ENCODE data around the gene MITF.

Gene MITF

GRCh38 chr3:69970827-69971226 lies 231.6 kb downstream of the MITF start:
- DNase-seq (ENCODE audit: low spot score) = no peak

GRCh38 chr3:69972672-69973071 lies 233.4 kb downstream of the MITF start:
- no peak for DNase-seq (ENCODE audit: low spot score)

- DNase-seq (ENCODE audit: low spot score) = no peak
Observed at GRCh38 chr3:69976021-69976420, 236.8 kb downstream of the MITF start.

GRCh38 chr3:69983546-69984265 lies 244.4 kb downstream of the MITF start:
- no peak for DNase-seq (ENCODE audit: low spot score)

GRCh38 chr3:69985266-69985665 lies 246.0 kb downstream of the MITF start:
- DNase-seq (ENCODE audit: low spot score) = no peak

- no peak for DNase-seq (ENCODE audit: low spot score)
Observed at GRCh38 chr3:69986419-69986818, 247.2 kb downstream of the MITF start.

- DNase-seq (ENCODE audit: low spot score) = no peak
Observed at GRCh38 chr3:69987833-69988232, 248.6 kb downstream of the MITF start.

GRCh38 chr3:69993757-69994156 lies 254.5 kb downstream of the MITF start:
- DNase-seq (ENCODE audit: low spot score) = no peak

- DNase-seq (ENCODE audit: low spot score) = no peak
Observed at GRCh38 chr3:69994919-69995318, 255.7 kb downstream of the MITF start.

GRCh38 chr3:69997631-69998307 lies 258.5 kb downstream of the MITF start:
- DNase-seq (ENCODE audit: low spot score) = no peak

GRCh38 chr3:69998759-69999139 lies 259.5 kb downstream of the MITF start:
- DNase-seq (ENCODE audit: low spot score) = no peak

GRCh38 chr3:69999140-70000027 lies 260.1 kb downstream of the MITF start, which contains the start of gene SAMMSON:
Gene SAMMSON (plus strand): TSS chr3:69999733.
- no peak for DNase-seq (ENCODE audit: low spot score)

GRCh38 chr3:70000028-70000410 lies 260.8 kb downstream of the MITF start:
- no peak for DNase-seq (ENCODE audit: low spot score)

- no peak for DNase-seq (ENCODE audit: low spot score)
Observed at GRCh38 chr3:70000563-70001081, 261.4 kb downstream of the MITF start.

GRCh38 chr3:70003119-70003518 lies 263.9 kb downstream of the MITF start:
- DNase-seq (ENCODE audit: low spot score) = no peak

GRCh38 chr3:70006089-70006488 lies 266.8 kb downstream of the MITF start:
- no peak for DNase-seq (ENCODE audit: low spot score)

GRCh38 chr3:70010346-70010745 lies 271.1 kb downstream of the MITF start:
- no peak for DNase-seq (ENCODE audit: low spot score)

GRCh38 chr3:70011582-70011981 lies 272.3 kb downstream of the MITF start:
- no peak for DNase-seq (ENCODE audit: low spot score)

Measured in LoVo (cell line).